GM12878 (cell line): ENCODE data around the gene C11orf97. TPM values are rescaled to one million over a fixed set of nuclear protein-coding genes. Genes with fewer than 3 reads are reported as not detected.

Experiments used
- ATF7 ChIP-seq: fragments of 450-650 bp; IDR thresholded peaks from 2 replicates; pipeline ENCODE4 v1.6.1; 2016; ENCODE audit warnings: low read depth, mild to moderate bottlenecking
- BACH1 ChIP-seq: fragments of 450-650 bp; IDR thresholded peaks from 2 replicates; pipeline ENCODE4 v1.6.1; 2017; ENCODE audit warnings: mild to moderate bottlenecking, borderline replicate concordance
- CBX5 ChIP-seq: sonication (generic); IDR thresholded peaks from 2 replicates; pipeline ENCODE4 v1.6.1; 2016; ENCODE audit warnings: low read depth, moderate library complexity, mild to moderate bottlenecking, inconsistent platforms
- CEBPB ChIP-seq, 2 experiments: fragments of 150-350 bp in 1 of 2; IDR thresholded peaks; 2 replicates each; pipeline ENCODE4 v1.6.1; 2012 to 2014; ENCODE audit warnings: low read depth in 2 of 2, low read length in 2 of 2, borderline replicate concordance in 1 of 2, inconsistent platforms in 1 of 2
- CREB1 ChIP-seq: IDR thresholded peaks from 2 replicates; pipeline ENCODE4 v1.6.1; 2012; ENCODE audit warnings: low read depth, mild to moderate bottlenecking, inconsistent platforms
- E4F1 ChIP-seq: fragments of 450-650 bp; IDR thresholded peaks from 2 replicates; pipeline ENCODE4 v1.6.1; 2018; ENCODE audit warnings: borderline replicate concordance, mild to moderate bottlenecking; ENCODE audit not compliant: partially characterized antibody
- IRF3 ChIP-seq: fragments of 450-650 bp; IDR thresholded peaks from 2 replicates; pipeline ENCODE4 v1.6.1; 2014; ENCODE audit warnings: mild to moderate bottlenecking
- IRF4 ChIP-seq: IDR thresholded peaks from 2 replicates; pipeline ENCODE4 v1.6.1; 2011; ENCODE audit warnings: low read depth, low read length
- JUND ChIP-seq: IDR thresholded peaks from 2 replicates; pipeline ENCODE4 v1.6.1; 2012; ENCODE audit warnings: low read depth, mild to moderate bottlenecking, low read length, improper control_type of control experiment, moderate library complexity
- MTA2 ChIP-seq: fragments of 450-650 bp; IDR thresholded peaks from 2 replicates; pipeline ENCODE4 v1.6.1; 2016; ENCODE audit warnings: low read depth, mild to moderate bottlenecking, moderate library complexity
- NBN ChIP-seq: fragments of 450-650 bp; IDR thresholded peaks from 2 replicates; pipeline ENCODE4 v1.6.1; 2016
- NFIC ChIP-seq: IDR thresholded peaks from 2 replicates; pipeline ENCODE4 v1.6.1; 2012; ENCODE audit warnings: low read depth, mild to moderate bottlenecking, inconsistent platforms, low read length, moderate library complexity
- NFXL1 ChIP-seq: fragments of 450-650 bp; IDR thresholded peaks from 2 replicates; pipeline ENCODE4 v1.6.1; 2017; ENCODE audit warnings: antibody characterized with exemption, mild to moderate bottlenecking, borderline replicate concordance
- NR2C1 ChIP-seq: fragments of 450-650 bp; IDR thresholded peaks from 2 replicates; pipeline ENCODE4 v1.6.1; 2017; ENCODE audit warnings: antibody characterized with exemption, mild to moderate bottlenecking, moderate library complexity
- PAX5 ChIP-seq: IDR thresholded peaks from 2 replicates; pipeline ENCODE4 v1.6.1; 2011; ENCODE audit warnings: low read depth, low read length, borderline replicate concordance
- PKNOX1 ChIP-seq: fragments of 450-650 bp; IDR thresholded peaks from 2 replicates; pipeline ENCODE4 v1.6.1; 2016; ENCODE audit warnings: mild to moderate bottlenecking
- RAD51 ChIP-seq: fragments of 450-650 bp; IDR thresholded peaks from 2 replicates; pipeline ENCODE4 v1.6.1; 2016; ENCODE audit warnings: moderate library complexity, mild to moderate bottlenecking, inconsistent platforms
- SIX5 ChIP-seq: IDR thresholded peaks from 2 replicates; pipeline ENCODE4 v1.6.1; 2011; ENCODE audit warnings: mild to moderate bottlenecking, low read depth, low read length, moderate library complexity; ENCODE audit not compliant: severe bottlenecking
- SKIL ChIP-seq: fragments of 450-650 bp; IDR thresholded peaks from 2 replicates; pipeline ENCODE4 v1.6.1; 2017; ENCODE audit warnings: mild to moderate bottlenecking, low read depth, inconsistent platforms; ENCODE audit not compliant: poor library complexity, severe bottlenecking
- SPI1 ChIP-seq: IDR thresholded peaks from 2 replicates; pipeline ENCODE4 v1.6.1; 2011; ENCODE audit warnings: low read depth, mild to moderate bottlenecking, low read length, moderate library complexity, borderline replicate concordance; ENCODE audit not compliant: insufficient read depth
- USF1 ChIP-seq: IDR thresholded peaks from 2 replicates; pipeline ENCODE4 v1.6.1; 2011; ENCODE audit warnings: borderline replicate concordance, low read depth, mild to moderate bottlenecking, moderate library complexity, mixed read lengths, low read length; ENCODE audit not compliant: insufficient read depth; ENCODE audit errors: extremely low read length
- WRNIP1 ChIP-seq: IDR thresholded peaks from 2 replicates; pipeline ENCODE4 v1.6.1; 2011; ENCODE audit warnings: low read depth, low read length, improper control_type of control experiment, borderline replicate concordance
- ZBED1 ChIP-seq: IDR thresholded peaks from 2 replicates; pipeline ENCODE4 v1.6.1; 2016; ENCODE audit warnings: borderline replicate concordance
- polyA plus RNA-seq, 11 experiments: library from polyadenylated mRNA; depleted of rRNA in 4 of 11; unstranded in 6 of 11; stranded (reverse) in 5 of 11; fragments of >200 nt; fragmentation: Nextera tagmentation in 4 of 11; fragmentation: Illumina TruSeq in 1 of 11; extraction: Ambion mirVana in 4 of 11; extraction: Trizol in 1 of 11; gene quantifications; 1 replicate in 1 of 11; 2 replicates in 10 of 11; pipeline versions ENCODE4 v1.2.1 to v1.2.3, GENCODE V29; 2011 to 2016; ENCODE audit warnings: inconsistent platforms in 2 of 11, missing spikeins in 2 of 11, low read depth in 1 of 11
- total RNA-seq, 4 experiments: library from RNA; depleted of rRNA in 3 of 4; stranded (reverse); fragments of >200 nt in 3 of 4; fragmentation: Illumina TruSeq in 1 of 4; extraction: Trizol in 1 of 4; gene quantifications; 2 replicates each; pipeline versions ENCODE4 v1.2.1 to v1.2.3, GENCODE V29; 2013 to 2021

The C11orf97 gene
- total and polyA plus RNA-seq, 10 of the 15 experiments (the other 5 are each of a cell fraction or from before 2014, with no cell fraction given): not detected

- TF ChIP-seq SKIL: no peak
- peak; percentile 42; the same call in 1 of the 2 replicates for TF ChIP-seq NBN
- peak in 1 of 2 experiments; percentile 58; a peak in 1 of 4 replicates for TF ChIP-seq CEBPB (IDR thresholded peaks at IDR 0.05; ENCODE audit: borderline replicate concordance in 1 of 2, low read depth in 2 of 2, low read length in 2 of 2)
- no peak for TF ChIP-seq USF1
- TF ChIP-seq PAX5: 0 out of 2 replicates have a peak, but pooled peaks have one; percentile 47
- peak; percentile 85 for TF ChIP-seq MTA2
- TF ChIP-seq RAD51: 0 out of 2 replicates have a peak, but pooled peaks have one; percentile 7
- TF ChIP-seq JUND: peak; percentile 60; the same call in 1 of the 2 replicates
- peak; percentile 66; the same call in 1 of the 2 replicates for TF ChIP-seq IRF4
- TF ChIP-seq NFXL1: no peak
- TF ChIP-seq NR2C1: no peak
- TF ChIP-seq CBX5: 0 out of 2 replicates have a peak, but pooled peaks have one; percentile 14
- peak; percentile 63; the same call in 1 of the 2 replicates for TF ChIP-seq BACH1
- TF ChIP-seq NFIC: peak; percentile 74; the same call in 1 of the 2 replicates
- no peak for TF ChIP-seq SIX5
- peak; percentile 94 for TF ChIP-seq PKNOX1
- peak; percentile 94 for TF ChIP-seq SPI1
- no peak for TF ChIP-seq IRF3
- 0 out of 2 replicates have a peak, but pooled peaks have one; percentile 50 for TF ChIP-seq ZBED1
- TF ChIP-seq ATF7: peak; percentile 89
- no peak for TF ChIP-seq WRNIP1
- peak; percentile 75 for TF ChIP-seq CREB1
- no peak for TF ChIP-seq E4F1
Measured at GRCh38 chr11:94469416-94469815, 42.8 kb upstream of the C11orf97 start (continued).
